MM.1S (cell line): ENCODE measurements around the gene SGPL1.

Experiments
- CTCF ChIP-seq: fragments of 300-600 bp; sonication (generic); IDR thresholded peaks from 2 replicates; pipeline ENCODE4 v1.5.1; 2016; ENCODE audit warnings: antibody characterized with exemption, low read length, mixed read lengths
- EZH2 ChIP-seq: fragments of 300-600 bp; sonication (generic); optimal IDR thresholded peaks from 2 replicates; pipeline ENCODE3; 2017; ENCODE audit warnings: low read depth, mild to moderate bottlenecking, antibody characterized with exemption, low read length, mixed read lengths
- EZH2phosphoT487 ChIP-seq: fragments of 300-600 bp; sonication (generic); IDR thresholded peaks from 2 replicates; pipeline ENCODE4 v1.6.1; 2018; ENCODE audit warnings: antibody characterized with exemption, low read length

GRCh38 chr10:70804421-70804808 lies 11.3 kb upstream of the SGPL1 start:
- no peak for TF ChIP-seq CTCF
- no peak for TF ChIP-seq EZH2phosphoT487
- no peak for TF ChIP-seq EZH2
